ENCODE results near the gene CTNNA3.

The CTNNA3 gene

GRCh38 chr10:66767707-66768106 lies 928.3 kb downstream of the CTNNA3 start:
- Histone ChIP-seq H3K27ac (ENCODE audit: low read depth, low read length) (no peak overlapping the region), H3K9me3 (ENCODE audit: control insufficient read depth, insufficient read depth, low read depth, low read length) (no peaks in the 10 kb centered on the region), H3K4me1 (ENCODE audit: control insufficient read depth, insufficient read depth, low read length) (no peaks in the 10 kb centered on the region), H3K27me3 (ENCODE audit: control insufficient read depth, insufficient read depth, low read length) (no peaks in the 10 kb centered on the region), H3K36me3 (ENCODE audit: control insufficient read depth, insufficient read depth, low read length) (no peaks in the 10 kb centered on the region), H3K9ac (ENCODE audit: low read length) (no peak overlapping the region), H3K4me3 (ENCODE audit: low read depth, low read length) (no peak overlapping the region)

- Histone ChIP-seq H3K4me3 (ENCODE audit: low read depth, low read length) (no peak overlapping the region), H3K9ac (ENCODE audit: low read length) (no peak overlapping the region), H3K4me1 (ENCODE audit: control insufficient read depth, insufficient read depth, low read length) (no peaks in the 10 kb centered on the region), H3K36me3 (ENCODE audit: control insufficient read depth, insufficient read depth, low read length) (no peaks in the 10 kb centered on the region), H3K27me3 (ENCODE audit: control insufficient read depth, insufficient read depth, low read length) (no peaks in the 10 kb centered on the region), H3K9me3 (ENCODE audit: control insufficient read depth, insufficient read depth, low read depth, low read length) (no peaks in the 10 kb centered on the region), H3K27ac (ENCODE audit: low read depth, low read length) (no peak overlapping the region)
Observed at GRCh38 chr10:66762218-66762729, 933.7 kb downstream of the CTNNA3 start.

- no peak overlapping the region for H3K27ac ChIP-seq (ENCODE audit: low read depth, low read length)
- H3K9ac ChIP-seq (ENCODE audit: low read length), result no peak overlapping the region
- no peaks in the 10 kb centered on the region for H3K9me3 ChIP-seq (ENCODE audit: control insufficient read depth, insufficient read depth, low read depth, low read length)
- no peak overlapping the region for H3K4me3 ChIP-seq (ENCODE audit: low read depth, low read length)
- no peaks in the 10 kb centered on the region for H3K36me3 ChIP-seq (ENCODE audit: control insufficient read depth, insufficient read depth, low read length)
- no peaks in the 10 kb centered on the region for H3K27me3 ChIP-seq (ENCODE audit: control insufficient read depth, insufficient read depth, low read length)
- H3K4me1 ChIP-seq (ENCODE audit: control insufficient read depth, insufficient read depth, low read length), result no peaks in the 10 kb centered on the region
Observed at GRCh38 chr10:66760941-66761340, 935.1 kb downstream of the CTNNA3 start.

- Histone ChIP-seq H3K4me1 (ENCODE audit: control insufficient read depth, insufficient read depth, low read length) (no peaks in the 10 kb centered on the region), H3K9ac (ENCODE audit: low read length) (no peak overlapping the region), H3K27me3 (ENCODE audit: control insufficient read depth, insufficient read depth, low read length) (no peaks in the 10 kb centered on the region), H3K27ac (ENCODE audit: low read depth, low read length) (no peak overlapping the region), H3K4me3 (ENCODE audit: low read depth, low read length) (no peak overlapping the region), H3K36me3 (ENCODE audit: control insufficient read depth, insufficient read depth, low read length) (no peaks in the 10 kb centered on the region), H3K9me3 (ENCODE audit: control insufficient read depth, insufficient read depth, low read depth, low read length) (no peaks in the 10 kb centered on the region)
Observed at GRCh38 chr10:66755474-66755873, 940.5 kb downstream of the CTNNA3 start.

- Histone ChIP-seq H3K4me1 (ENCODE audit: control insufficient read depth, insufficient read depth, low read length) (no peaks in the 10 kb centered on the region), H3K9me3 (ENCODE audit: control insufficient read depth, insufficient read depth, low read depth, low read length) (no peaks in the 10 kb centered on the region), H3K4me3 (ENCODE audit: low read depth, low read length) (no peak overlapping the region), H3K27ac (ENCODE audit: low read depth, low read length) (no peak overlapping the region), H3K27me3 (ENCODE audit: control insufficient read depth, insufficient read depth, low read length) (no peaks in the 10 kb centered on the region), H3K36me3 (ENCODE audit: control insufficient read depth, insufficient read depth, low read length) (no peaks in the 10 kb centered on the region), H3K9ac (ENCODE audit: low read length) (no peak overlapping the region)
Observed at GRCh38 chr10:66752714-66753113, 943.3 kb downstream of the CTNNA3 start.

- Histone ChIP-seq H3K27ac (ENCODE audit: low read depth, low read length) (no peak overlapping the region), H3K36me3 (ENCODE audit: control insufficient read depth, insufficient read depth, low read length) (no peaks in the 10 kb centered on the region), H3K4me3 (ENCODE audit: low read depth, low read length) (no peak overlapping the region), H3K9me3 (ENCODE audit: control insufficient read depth, insufficient read depth, low read depth, low read length) (no peaks in the 10 kb centered on the region), H3K9ac (ENCODE audit: low read length) (no peak overlapping the region), H3K27me3 (ENCODE audit: control insufficient read depth, insufficient read depth, low read length) (no peaks in the 10 kb centered on the region), H3K4me1 (ENCODE audit: control insufficient read depth, insufficient read depth, low read length) (no peaks in the 10 kb centered on the region)
Observed at GRCh38 chr10:66748217-66748616, 947.8 kb downstream of the CTNNA3 start.

GRCh38 chr10:66747451-66747850 lies 948.5 kb downstream of the CTNNA3 start:
- no peaks in the 10 kb centered on the region for H3K36me3 ChIP-seq (ENCODE audit: control insufficient read depth, insufficient read depth, low read length)

GRCh38 chr10:66746711-66747110 lies 949.3 kb downstream of the CTNNA3 start:
- H3K9ac ChIP-seq (ENCODE audit: low read length), result no peak overlapping the region

More at GRCh38 chr10:66747451-66747850, 948.5 kb downstream of the CTNNA3 start:
- Histone ChIP-seq H3K27me3 (ENCODE audit: control insufficient read depth, insufficient read depth, low read length) (no peaks in the 10 kb centered on the region), H3K9ac (ENCODE audit: low read length) (no peak overlapping the region), H3K4me1 (ENCODE audit: control insufficient read depth, insufficient read depth, low read length) (no peaks in the 10 kb centered on the region), H3K9me3 (ENCODE audit: control insufficient read depth, insufficient read depth, low read depth, low read length) (peaks cover 3% of the 10 kb centered on the region; the same call in 1 of the 2 replicates), H3K4me3 (ENCODE audit: low read depth, low read length) (no peak overlapping the region), H3K27ac (ENCODE audit: low read depth, low read length) (no peak overlapping the region)

GRCh38 chr10:66746246-66746645 lies 949.7 kb downstream of the CTNNA3 start:
- no peaks in the 10 kb centered on the region for H3K36me3 ChIP-seq (ENCODE audit: control insufficient read depth, insufficient read depth, low read length)
- no peaks in the 10 kb centered on the region for H3K4me1 ChIP-seq (ENCODE audit: control insufficient read depth, insufficient read depth, low read length)
- H3K27me3 ChIP-seq (ENCODE audit: control insufficient read depth, insufficient read depth, low read length), result no peaks in the 10 kb centered on the region
- peaks cover 3% of the 10 kb centered on the region; the same call in 1 of the 2 replicates for H3K9me3 ChIP-seq (ENCODE audit: control insufficient read depth, insufficient read depth, low read depth, low read length)
- H3K27ac ChIP-seq (ENCODE audit: low read depth, low read length), result no peak overlapping the region
- no peak overlapping the region for H3K4me3 ChIP-seq (ENCODE audit: low read depth, low read length)
- H3K9ac ChIP-seq (ENCODE audit: low read length), result no peak overlapping the region

More at GRCh38 chr10:66746711-66747110, 949.3 kb downstream of the CTNNA3 start:
- Histone ChIP-seq H3K36me3 (ENCODE audit: control insufficient read depth, insufficient read depth, low read length) (no peaks in the 10 kb centered on the region), H3K27me3 (ENCODE audit: control insufficient read depth, insufficient read depth, low read length) (no peaks in the 10 kb centered on the region), H3K27ac (ENCODE audit: low read depth, low read length) (no peak overlapping the region), H3K9me3 (ENCODE audit: control insufficient read depth, insufficient read depth, low read depth, low read length) (peaks cover 3% of the 10 kb centered on the region; the same call in 1 of the 2 replicates), H3K4me3 (ENCODE audit: low read depth, low read length) (no peak overlapping the region), H3K4me1 (ENCODE audit: control insufficient read depth, insufficient read depth, low read length) (no peaks in the 10 kb centered on the region)

GRCh38 chr10:66744915-66745314 lies 951.1 kb downstream of the CTNNA3 start:
- no peak overlapping the region for H3K9ac ChIP-seq (ENCODE audit: low read length)
- no peak overlapping the region for H3K4me3 ChIP-seq (ENCODE audit: low read depth, low read length)
- no peaks in the 10 kb centered on the region for H3K36me3 ChIP-seq (ENCODE audit: control insufficient read depth, insufficient read depth, low read length)
- no peak overlapping the region for H3K27ac ChIP-seq (ENCODE audit: low read depth, low read length)
- H3K9me3 ChIP-seq (ENCODE audit: control insufficient read depth, insufficient read depth, low read depth, low read length), result peaks cover 3% of the 10 kb centered on the region; the same call in 1 of the 2 replicates
- no peaks in the 10 kb centered on the region for H3K4me1 ChIP-seq (ENCODE audit: control insufficient read depth, insufficient read depth, low read length)
- no peaks in the 10 kb centered on the region for H3K27me3 ChIP-seq (ENCODE audit: control insufficient read depth, insufficient read depth, low read length)

- H3K4me1 ChIP-seq (ENCODE audit: control insufficient read depth, insufficient read depth, low read length), result no peaks in the 10 kb centered on the region
- no peak overlapping the region for H3K27ac ChIP-seq (ENCODE audit: low read depth, low read length)
- H3K36me3 ChIP-seq (ENCODE audit: control insufficient read depth, insufficient read depth, low read length), result no peaks in the 10 kb centered on the region
- H3K4me3 ChIP-seq (ENCODE audit: low read depth, low read length), result no peak overlapping the region
- no peaks in the 10 kb centered on the region for H3K27me3 ChIP-seq (ENCODE audit: control insufficient read depth, insufficient read depth, low read length)
- H3K9me3 ChIP-seq (ENCODE audit: control insufficient read depth, insufficient read depth, low read depth, low read length), result peaks cover 6% of the 10 kb centered on the region; the same call in 1 of the 2 replicates
- no peak overlapping the region for H3K9ac ChIP-seq (ENCODE audit: low read length)
Observed at GRCh38 chr10:66737241-66737640, 958.8 kb downstream of the CTNNA3 start.

All from HUES6 (cell line).